Umbilical cord (tissue), 2 donors: ENCODE results near the gene HEXIM1. TPM values are rescaled to one million over a fixed set of nuclear protein-coding genes. Genes with fewer than 3 reads are reported as not detected.

ENCODE experiments used
- DNase-seq: peaks from one replicate; pipeline ENCODE4 v3.0.0-alpha.2; 2015; ENCODE audit warnings: low spot score
- total RNA-seq: library from RNA; depleted of rRNA; stranded (reverse); fragments of >200 nt; gene quantifications from one replicate; pipeline ENCODE4 v1.2.3, GENCODE V29; 2014; ENCODE audit warnings: low replicate concordance; ENCODE audit not compliant: insufficient read depth

Gene HEXIM1
- total RNA-seq, 1 donor from 2014 or later, result 14.4 TPM

- no peak for DNase-seq
Measured at GRCh38 chr17:45145035-45145389, 3.3 kb upstream of the HEXIM1 start.

GRCh38 chr17:45146166-45146565, 2.1 kb upstream of the HEXIM1 start:
- no peak for DNase-seq

GRCh38 chr17:45146592-45146889, 1.7 kb upstream of the HEXIM1 start:
- DNase-seq, result no peak

- DNase-seq, result peak; percentile 84
Measured at GRCh38 chr17:45146890-45147580, 1.2 kb upstream of the HEXIM1 start.

GRCh38 chr17:45147581-45148182, 593 bp upstream of the HEXIM1 start:
- DNase-seq, result peak; percentile 97

GRCh38 chr17:45149037-45149668, 878 bp downstream of the HEXIM1 start:
- peak; percentile 93 for DNase-seq

- DNase-seq, result peak; percentile 79
Measured at GRCh38 chr17:45149669-45150664, 1.7 kb downstream of the HEXIM1 start.

GRCh38 chr17:45150911-45151809, 2.9 kb downstream of the HEXIM1 start:
- no peak for DNase-seq

- DNase-seq, result no peak
Measured at GRCh38 chr17:45155029-45155428, 6.8 kb downstream of the HEXIM1 start.

GRCh38 chr17:45155483-45155882, 7.2 kb downstream of the HEXIM1 start:
- no peak for DNase-seq

GRCh38 chr17:45156242-45156641, 8.0 kb downstream of the HEXIM1 start:
- DNase-seq, result no peak

- DNase-seq, result peak; percentile 80
Measured at GRCh38 chr17:45160447-45161287, 12.4 kb downstream of the HEXIM1 start.

- peak; percentile 100 for DNase-seq
Measured at GRCh38 chr17:45161288-45162024, 13.2 kb downstream of the HEXIM1 start, which contains the start of gene HEXIM2. HEXIM2 (plus strand) TSS chr17:45161875; CDS start chr17:45162794, 919 bp downstream.

- DNase-seq, result no peak
Measured at GRCh38 chr17:45162025-45162687, 13.9 kb downstream of the HEXIM1 start.

GRCh38 chr17:45164734-45165269, 16.5 kb downstream of the HEXIM1 start:
- DNase-seq, result no peak

GRCh38 chr17:45168991-45169752, 20.9 kb downstream of the HEXIM1 start:
- DNase-seq, result no peak

GRCh38 chr17:45170280-45170930, 22.1 kb downstream of the HEXIM1 start:
- DNase-seq, result no peak
